SK-N-SH (cell line): ENCODE results near the gene OPN3. TPM values are rescaled to one million over a fixed set of nuclear protein-coding genes. Genes with fewer than 3 reads are reported as not detected.

ENCODE experiments used
- CTCF ChIA-PET: fragments of 300-600, 350-600 bp; formaldehyde crosslinking; extraction: SDS; loops from one replicate; lab custom pipeline; 2021; lab: Yijun Ruan, JAX
- POLR2A ChIA-PET: fragments of 350-600 bp; sonication (Branson Sonifier 250); formaldehyde crosslinking; extraction: SDS; loops from one replicate; lab custom pipeline; 2020; ENCODE audit warnings: antibody characterized with exemption, inconsistent platforms; lab: Yijun Ruan, JAX
- DNase-seq: peaks from one replicate; pipeline ENCODE4 v3.0.0; 2012
- H2AFZ ChIP-seq: fragments of 200-600 bp; sonication (generic); 2 replicates; pipeline ENCODE4 v1.8.1; 2016; ENCODE audit warnings: antibody characterized with exemption, mild to moderate bottlenecking, low read depth
- H3F3A ChIP-seq: fragments of 200-600 bp; sonication (generic); replicated peaks from 2 replicates; pipeline ENCODE3; 2016; ENCODE audit warnings: antibody characterized with exemption, mild to moderate bottlenecking; ENCODE audit not compliant: insufficient read depth
- H3K27ac ChIP-seq, 2 experiments: fragments of 200-500 bp in 1 of 2; fragments of 200-600 bp in 1 of 2; sonication (Bioruptor generic) in 1 of 2; sonication (generic), shearing (Covaris generic) in 1 of 2; 2 replicates each; pipeline versions ENCODE4 v1.5.1 to v1.6.1; 2014 to 2016; ENCODE audit warnings: low read depth in 2 of 2, inconsistent platforms in 1 of 2, low read length in 1 of 2, mild to moderate bottlenecking in 1 of 2, mixed read lengths in 1 of 2
- H3K27me3 ChIP-seq: fragments of 200-600 bp; sonication (generic), shearing (Covaris generic); 2 replicates; pipeline ENCODE4 v1.6.1; 2016; ENCODE audit warnings: mixed run types; ENCODE audit not compliant: insufficient read depth
- H3K36me3 ChIP-seq, 2 experiments: fragments of 200-500 bp in 1 of 2; fragments of 200-600 bp in 1 of 2; sonication (Bioruptor generic) in 1 of 2; sonication (generic) in 1 of 2; replicated peaks in 1 of 2; 2 replicates each; pipeline versions ENCODE3 to v1.5.1; 2014 to 2016; ENCODE audit warnings: low read length in 1 of 2, mild to moderate bottlenecking in 1 of 2; ENCODE audit not compliant: insufficient read depth in 2 of 2, control insufficient read depth in 1 of 2
- H3K4me1 ChIP-seq, 2 experiments: fragments of 200-500 bp in 1 of 2; fragments of 200-600 bp in 1 of 2; sonication (Bioruptor generic) in 1 of 2; sonication (generic), shearing (Covaris generic) in 1 of 2; 2 replicates each; pipeline versions ENCODE4 v1.5.1 to v1.6.1; 2014 to 2016; ENCODE audit warnings: low read depth in 1 of 2, low read length in 1 of 2, mixed run types in 1 of 2; ENCODE audit not compliant: insufficient read depth in 2 of 2, control insufficient read depth in 1 of 2
- H3K4me2 ChIP-seq: fragments of 200-600 bp; sonication (generic), shearing (Covaris generic); 2 replicates; pipeline ENCODE4 v1.6.1; 2017; ENCODE audit warnings: mixed run types
- H3K4me3 ChIP-seq, 2 experiments: fragments of 200-500 bp in 1 of 2; fragments of 200-600 bp in 1 of 2; sonication (Bioruptor generic) in 1 of 2; sonication (generic), shearing (Covaris generic) in 1 of 2; 2 replicates each; pipeline versions ENCODE4 v1.5.1 to v1.8.1; 2014 to 2016; ENCODE audit warnings: low read depth in 2 of 2, inconsistent platforms in 1 of 2, low read length in 1 of 2, mild to moderate bottlenecking in 1 of 2, mixed read lengths in 1 of 2, moderate library complexity in 1 of 2
- H3K79me2 ChIP-seq: fragments of 200-600 bp; sonication (generic); 2 replicates; pipeline ENCODE4 v1.8.1; 2017; ENCODE audit warnings: mild to moderate bottlenecking; ENCODE audit not compliant: insufficient read depth
- H3K9ac ChIP-seq: fragments of 200-600 bp; sonication (generic); 2 replicates; pipeline ENCODE4 v1.6.1; 2017; ENCODE audit warnings: mixed run types
- H3K9me2 ChIP-seq: fragments of 200-600 bp; sonication (generic); 2 replicates; pipeline ENCODE4 v1.6.1; 2017; ENCODE audit warnings: mixed run types
- H3K9me3 ChIP-seq: fragments of 200-600 bp; sonication (generic); 2 replicates; pipeline ENCODE4 v1.6.1; 2017; ENCODE audit warnings: mixed run types, mild to moderate bottlenecking, moderate library complexity
- H4K20me1 ChIP-seq: fragments of 200-600 bp; sonication (generic); 2 replicates; pipeline ENCODE4 v1.6.1; 2017; ENCODE audit warnings: mild to moderate bottlenecking, mixed run types; ENCODE audit not compliant: insufficient read depth
- EP300 ChIP-seq, 2 experiments: IDR thresholded peaks; 2 replicates each; pipeline versions ENCODE4 v1.4.0 to v1.6.1; 2012; ENCODE audit warnings: borderline replicate concordance in 1 of 2, low read depth in 1 of 2, low read length in 1 of 2
- EZH2phosphoT487 ChIP-seq: fragments of 200-600 bp; sonication (generic); IDR thresholded peaks from 2 replicates; pipeline ENCODE4 v1.6.1; 2017; ENCODE audit warnings: low read depth, mixed run types, mild to moderate bottlenecking, antibody characterized with exemption, moderate library complexity, borderline replicate concordance
- GABPA ChIP-seq: IDR thresholded peaks from 2 replicates; pipeline ENCODE4 v1.4.0; 2012; ENCODE audit warnings: low read depth, mild to moderate bottlenecking
- JUND ChIP-seq: IDR thresholded peaks from 2 replicates; pipeline ENCODE4 v1.4.0; 2012
- MEF2A ChIP-seq: IDR thresholded peaks from 2 replicates; pipeline ENCODE4 v1.4.0; 2012; ENCODE audit warnings: low read depth, borderline replicate concordance
- NFIC ChIP-seq: IDR thresholded peaks from 2 replicates; pipeline ENCODE4 v1.4.0; 2012; ENCODE audit warnings: borderline replicate concordance
- POLR2AphosphoS5 ChIP-seq: IDR thresholded peaks from 2 replicates; pipeline ENCODE4 v1.6.1; 2012; ENCODE audit warnings: low read depth, low read length
- RCOR1 ChIP-seq: fragments of 150-350 bp; IDR thresholded peaks from 2 replicates; pipeline ENCODE4 v1.6.1; 2017; ENCODE audit warnings: antibody characterized with exemption, low read length
- RFX5 ChIP-seq: IDR thresholded peaks from 2 replicates; pipeline ENCODE4 v1.6.1; 2012; ENCODE audit warnings: mild to moderate bottlenecking, improper control_type of control experiment, low read length
- RXRA ChIP-seq: IDR thresholded peaks from 2 replicates; pipeline ENCODE4 v1.4.0; 2012; ENCODE audit warnings: low read depth, mild to moderate bottlenecking, borderline replicate concordance
- TEAD4 ChIP-seq: IDR thresholded peaks from 2 replicates; pipeline ENCODE4 v1.4.0; 2012; ENCODE audit warnings: mild to moderate bottlenecking, borderline replicate concordance; ENCODE audit not compliant: insufficient read depth
- YY1 ChIP-seq: IDR thresholded peaks from 2 replicates; pipeline ENCODE4 v1.4.0; 2012; ENCODE audit warnings: low read depth, mild to moderate bottlenecking
- WGBS: methylation state at CpG from one replicate; pipeline ENCODE4 v1.1.6; 2017; ENCODE audit warnings: low lambda C conversion rate; 5-methylcytosine and 5-hydroxymethylcytosine counted together
- polyA plus RNA-seq, 3 experiments: library from polyadenylated mRNA; depleted of rRNA; stranded (reverse); fragments of >200 nt; gene quantifications; 2 replicates each; pipeline ENCODE4 v1.2.3, GENCODE V29; 2012
- TF ChIP-seq, protein P1 (sequence below): IDR thresholded peaks from 2 replicates; pipeline ENCODE4 v1.6.1; 2012; ENCODE audit warnings: mild to moderate bottlenecking, low read depth, low read length, moderate library complexity
- TF ChIP-seq, protein P2 (sequence below): IDR thresholded peaks from 2 replicates; pipeline ENCODE4; 2012
- TF ChIP-seq, protein P3 (sequence below): IDR thresholded peaks from 2 replicates; pipeline ENCODE4 v1.4.0; 2012; ENCODE audit warnings: low read depth, borderline replicate concordance
- TF ChIP-seq, protein P4 (sequence below): fragments of 200-600 bp; sonication (generic); IDR thresholded peaks from 2 replicates; pipeline ENCODE4 v1.6.1; 2017; ENCODE audit warnings: antibody characterized with exemption, mild to moderate bottlenecking, moderate library complexity

OPN3 gene
- polyA plus RNA-seq, 1 of the 3 experiments (the other 2 are of a cell fraction): 7.8 TPM

DNA sequence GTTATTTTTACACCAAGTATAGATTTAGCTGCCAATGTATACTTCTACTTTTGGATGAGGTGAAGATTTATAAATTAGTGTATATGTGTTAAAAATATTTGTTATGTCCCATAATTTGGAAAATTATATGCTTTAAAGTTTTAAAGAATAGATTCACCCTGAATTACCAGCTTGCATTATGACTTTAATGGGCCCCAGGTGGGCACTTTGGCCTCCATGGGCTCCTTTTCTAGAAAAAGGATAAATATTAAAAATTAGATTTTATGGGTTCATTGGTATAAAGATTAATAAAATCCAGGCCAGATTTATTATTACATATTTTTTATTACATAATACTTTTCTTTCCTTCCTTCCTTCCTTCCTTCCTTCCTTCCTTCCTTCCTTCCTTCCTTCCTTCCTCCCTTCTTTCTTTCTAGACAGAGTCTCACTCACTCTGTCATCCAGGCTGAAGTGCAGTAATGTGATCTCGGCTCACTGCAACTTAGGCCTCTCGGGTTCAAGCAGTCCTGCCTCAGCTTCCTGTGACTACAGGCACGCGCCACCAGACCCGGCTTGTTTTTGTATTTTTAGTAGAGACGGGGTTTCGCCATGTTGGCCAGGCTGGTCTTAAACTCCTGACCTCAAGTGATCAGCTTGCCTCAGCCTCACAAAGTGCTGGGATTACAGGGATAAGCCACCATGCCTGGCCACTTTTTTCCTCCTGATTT, 86.1 kb downstream of the OPN3 start:
- 87% methylated on average over 7 of the region's 7 CpGs for WGBS
- Histone ChIP-seq H3K9me2 (no peaks in the 10 kb centered on the region), H3K27ac (no peak overlapping the region), H2AFZ (no peak overlapping the region), H3K79me2 (no peaks in the 10 kb centered on the region), H3K9ac (no peak overlapping the region), H3K27me3 (no peaks in the 10 kb centered on the region), H3K36me3 (no peaks in the 10 kb centered on the region), H3K4me1 (no peaks in the 10 kb centered on the region), H3F3A (no peaks in the 10 kb centered on the region), H3K9me3 (no peaks in the 10 kb centered on the region), H4K20me1 (no peaks in the 10 kb centered on the region), H3K4me3 (no peak overlapping the region), H3K4me2 (no peak overlapping the region)
- CTCF ChIA-PET: interaction anchor here (0.8 kb wide), 1 partner anchor 15 kb away, joined by 3 read pairs; no protein-coding TSS in a partner anchor
- DNase-seq: no peak
- TF ChIP-seq RCOR1 (no peak), JUND (no peak), RFX5 (no peak), POLR2AphosphoS5 (no peak), GABPA (no peak), MEF2A (no peak), NFIC (no peak), EP300 (IDR thresholded peaks at IDR 0.05; ENCODE audit: borderline replicate concordance in 1 of 2, low read depth in 1 of 2, low read length in 1 of 2) (no peak), YY1 (no peak), RXRA (no peak), EZH2phosphoT487 (no peak), TEAD4 (no peak)
- TF ChIP-seq, protein P1, sequence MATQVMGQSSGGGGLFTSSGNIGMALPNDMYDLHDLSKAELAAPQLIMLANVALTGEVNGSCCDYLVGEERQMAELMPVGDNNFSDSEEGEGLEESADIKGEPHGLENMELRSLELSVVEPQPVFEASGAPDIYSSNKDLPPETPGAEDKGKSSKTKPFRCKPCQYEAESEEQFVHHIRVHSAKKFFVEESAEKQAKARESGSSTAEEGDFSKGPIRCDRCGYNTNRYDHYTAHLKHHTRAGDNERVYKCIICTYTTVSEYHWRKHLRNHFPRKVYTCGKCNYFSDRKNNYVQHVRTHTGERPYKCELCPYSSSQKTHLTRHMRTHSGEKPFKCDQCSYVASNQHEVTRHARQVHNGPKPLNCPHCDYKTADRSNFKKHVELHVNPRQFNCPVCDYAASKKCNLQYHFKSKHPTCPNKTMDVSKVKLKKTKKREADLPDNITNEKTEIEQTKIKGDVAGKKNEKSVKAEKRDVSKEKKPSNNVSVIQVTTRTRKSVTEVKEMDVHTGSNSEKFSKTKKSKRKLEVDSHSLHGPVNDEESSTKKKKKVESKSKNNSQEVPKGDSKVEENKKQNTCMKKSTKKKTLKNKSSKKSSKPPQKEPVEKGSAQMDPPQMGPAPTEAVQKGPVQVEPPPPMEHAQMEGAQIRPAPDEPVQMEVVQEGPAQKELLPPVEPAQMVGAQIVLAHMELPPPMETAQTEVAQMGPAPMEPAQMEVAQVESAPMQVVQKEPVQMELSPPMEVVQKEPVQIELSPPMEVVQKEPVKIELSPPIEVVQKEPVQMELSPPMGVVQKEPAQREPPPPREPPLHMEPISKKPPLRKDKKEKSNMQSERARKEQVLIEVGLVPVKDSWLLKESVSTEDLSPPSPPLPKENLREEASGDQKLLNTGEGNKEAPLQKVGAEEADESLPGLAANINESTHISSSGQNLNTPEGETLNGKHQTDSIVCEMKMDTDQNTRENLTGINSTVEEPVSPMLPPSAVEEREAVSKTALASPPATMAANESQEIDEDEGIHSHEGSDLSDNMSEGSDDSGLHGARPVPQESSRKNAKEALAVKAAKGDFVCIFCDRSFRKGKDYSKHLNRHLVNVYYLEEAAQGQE: no peak
- TF ChIP-seq, protein P2, sequence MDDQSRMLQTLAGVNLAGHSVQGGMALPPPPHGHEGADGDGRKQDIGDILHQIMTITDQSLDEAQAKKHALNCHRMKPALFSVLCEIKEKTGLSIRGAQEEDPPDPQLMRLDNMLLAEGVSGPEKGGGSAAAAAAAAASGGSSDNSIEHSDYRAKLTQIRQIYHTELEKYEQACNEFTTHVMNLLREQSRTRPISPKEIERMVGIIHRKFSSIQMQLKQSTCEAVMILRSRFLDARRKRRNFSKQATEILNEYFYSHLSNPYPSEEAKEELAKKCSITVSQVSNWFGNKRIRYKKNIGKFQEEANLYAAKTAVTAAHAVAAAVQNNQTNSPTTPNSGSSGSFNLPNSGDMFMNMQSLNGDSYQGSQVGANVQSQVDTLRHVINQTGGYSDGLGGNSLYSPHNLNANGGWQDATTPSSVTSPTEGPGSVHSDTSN: no peak
- TF ChIP-seq, protein P3, sequence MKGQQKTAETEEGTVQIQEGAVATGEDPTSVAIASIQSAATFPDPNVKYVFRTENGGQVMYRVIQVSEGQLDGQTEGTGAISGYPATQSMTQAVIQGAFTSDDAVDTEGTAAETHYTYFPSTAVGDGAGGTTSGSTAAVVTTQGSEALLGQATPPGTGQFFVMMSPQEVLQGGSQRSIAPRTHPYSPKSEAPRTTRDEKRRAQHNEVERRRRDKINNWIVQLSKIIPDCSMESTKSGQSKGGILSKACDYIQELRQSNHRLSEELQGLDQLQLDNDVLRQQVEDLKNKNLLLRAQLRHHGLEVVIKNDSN: no peak
- TF ChIP-seq, protein P4, sequence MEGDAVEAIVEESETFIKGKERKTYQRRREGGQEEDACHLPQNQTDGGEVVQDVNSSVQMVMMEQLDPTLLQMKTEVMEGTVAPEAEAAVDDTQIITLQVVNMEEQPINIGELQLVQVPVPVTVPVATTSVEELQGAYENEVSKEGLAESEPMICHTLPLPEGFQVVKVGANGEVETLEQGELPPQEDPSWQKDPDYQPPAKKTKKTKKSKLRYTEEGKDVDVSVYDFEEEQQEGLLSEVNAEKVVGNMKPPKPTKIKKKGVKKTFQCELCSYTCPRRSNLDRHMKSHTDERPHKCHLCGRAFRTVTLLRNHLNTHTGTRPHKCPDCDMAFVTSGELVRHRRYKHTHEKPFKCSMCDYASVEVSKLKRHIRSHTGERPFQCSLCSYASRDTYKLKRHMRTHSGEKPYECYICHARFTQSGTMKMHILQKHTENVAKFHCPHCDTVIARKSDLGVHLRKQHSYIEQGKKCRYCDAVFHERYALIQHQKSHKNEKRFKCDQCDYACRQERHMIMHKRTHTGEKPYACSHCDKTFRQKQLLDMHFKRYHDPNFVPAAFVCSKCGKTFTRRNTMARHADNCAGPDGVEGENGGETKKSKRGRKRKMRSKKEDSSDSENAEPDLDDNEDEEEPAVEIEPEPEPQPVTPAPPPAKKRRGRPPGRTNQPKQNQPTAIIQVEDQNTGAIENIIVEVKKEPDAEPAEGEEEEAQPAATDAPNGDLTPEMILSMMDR: no peak
- POLR2A ChIA-PET: no interaction called here
